Amniotic epithelial cell (primary cell): ENCODE results near the gene HOGA1.
A peak's percentile ranks its signal among the peaks of the same experiment; 100 is the strongest.
"Not testable (repeated sequence)": the region's sequence is repeated elsewhere in the genome, so short reads cannot be mapped to it uniquely, and the experiment has no call there.

Experiments
- DNase-seq: peaks from one replicate; pipeline ENCODE4 v3.0.0-alpha.2; 2010; ENCODE audit warnings: low read depth

HOGA1 gene

DNA sequence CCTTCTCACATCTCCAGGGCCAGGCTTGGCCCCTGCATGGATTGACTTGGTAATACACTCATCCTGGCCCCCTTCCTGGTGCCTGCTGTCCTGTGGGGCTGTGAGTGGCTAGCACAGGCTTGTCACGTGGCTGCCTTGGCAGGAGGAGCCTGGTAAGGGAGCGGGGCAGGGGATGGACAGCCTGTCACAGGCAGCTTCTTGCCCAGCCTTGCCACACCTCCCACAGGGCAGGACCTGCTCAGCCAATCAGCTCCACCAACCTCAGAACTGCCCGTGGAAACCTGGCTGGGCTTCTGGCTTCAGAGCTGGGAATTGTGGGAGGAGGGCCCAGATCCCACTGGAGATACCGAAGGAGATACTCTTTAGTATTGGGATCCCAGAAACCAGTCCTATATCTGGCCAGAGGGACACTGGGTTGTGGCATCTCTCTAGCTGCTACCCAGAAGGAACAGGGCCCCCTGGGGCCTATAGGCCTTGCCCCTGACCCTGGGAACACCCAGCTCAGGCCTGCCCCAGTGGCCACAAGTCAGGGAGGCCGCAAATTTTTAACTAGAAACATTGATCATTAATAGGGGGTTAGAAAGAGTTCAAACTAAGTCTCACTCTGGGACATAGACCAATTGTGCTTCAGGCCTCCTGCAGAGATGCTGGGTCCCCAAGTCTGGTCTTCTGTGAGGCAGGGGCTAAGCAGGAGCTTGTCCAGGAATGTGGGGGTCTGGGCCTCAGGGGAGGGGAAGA, at the start of gene HOGA1:
Gene HOGA1, plus strand, starts transcription at position 330 of the 738 bp plus-strand sequence. Its CDS starts 315 bp downstream, at position 645.
- DNase-seq, result peak; percentile 91

DNA sequence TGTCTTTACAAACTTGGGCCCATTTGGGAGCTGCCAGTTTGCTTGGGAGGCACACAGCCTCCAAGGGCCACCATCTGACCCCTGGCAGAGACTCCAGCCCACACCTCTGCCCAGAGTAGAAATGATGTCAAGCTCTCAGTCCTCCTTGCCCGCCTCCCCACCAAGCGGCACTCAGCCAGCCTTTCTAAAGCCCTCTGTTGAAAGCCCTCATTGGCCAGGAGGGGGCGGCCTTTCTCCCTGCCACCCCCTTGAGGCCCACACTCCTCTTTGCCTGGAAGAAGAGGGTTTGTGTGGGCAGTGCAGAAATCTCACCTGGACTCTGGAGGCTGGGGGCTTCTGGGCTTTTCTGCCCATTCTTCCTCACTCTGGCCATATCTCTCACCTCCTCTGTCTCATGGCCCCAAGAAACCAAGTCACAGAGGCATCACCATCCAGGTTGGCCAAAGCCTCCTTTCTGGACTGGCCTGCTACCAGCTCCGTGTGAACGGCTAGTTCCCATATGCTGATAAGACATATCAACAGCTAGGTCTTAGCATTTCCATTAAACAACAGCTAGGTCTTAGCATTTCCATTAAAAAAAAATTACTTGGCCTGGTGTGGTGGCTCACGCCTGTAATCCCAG, 49.3 kb upstream of the HOGA1 start:
- peak; percentile 46 for DNase-seq

DNA sequence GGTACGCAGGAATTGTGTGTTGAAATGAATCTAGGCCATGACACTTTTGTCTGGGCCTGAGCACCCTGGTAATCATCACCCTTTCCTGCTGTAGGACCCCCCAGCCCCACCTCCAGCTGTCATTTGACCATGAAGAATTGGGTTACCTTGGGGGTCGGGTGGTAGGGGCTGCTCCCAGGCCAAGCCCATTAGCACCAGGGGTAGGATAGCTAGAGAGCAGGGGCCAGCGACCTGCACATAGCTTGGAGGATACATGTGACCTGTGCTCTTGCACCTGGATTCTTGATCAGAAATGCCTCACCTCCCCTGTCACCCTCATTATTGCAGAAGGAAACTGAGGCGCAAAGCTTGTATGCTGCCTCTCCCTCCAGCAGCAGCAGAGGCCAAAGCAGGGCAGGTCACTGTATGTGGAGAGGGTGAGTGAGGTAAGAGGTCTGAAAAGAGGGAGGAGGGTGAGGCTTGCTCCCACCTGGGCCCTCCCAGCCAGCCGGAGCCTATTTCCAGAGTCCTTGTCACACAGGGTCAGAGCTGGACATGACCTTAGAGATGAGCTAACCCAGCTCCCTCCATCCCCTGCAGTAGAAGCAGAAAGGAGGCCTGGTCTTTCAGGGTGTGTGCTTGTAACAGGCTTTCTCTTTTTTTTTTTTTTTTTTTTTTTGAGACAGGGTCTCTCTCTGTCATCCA, 46.9 kb upstream of the HOGA1 start:
- no peak for DNase-seq

DNA sequence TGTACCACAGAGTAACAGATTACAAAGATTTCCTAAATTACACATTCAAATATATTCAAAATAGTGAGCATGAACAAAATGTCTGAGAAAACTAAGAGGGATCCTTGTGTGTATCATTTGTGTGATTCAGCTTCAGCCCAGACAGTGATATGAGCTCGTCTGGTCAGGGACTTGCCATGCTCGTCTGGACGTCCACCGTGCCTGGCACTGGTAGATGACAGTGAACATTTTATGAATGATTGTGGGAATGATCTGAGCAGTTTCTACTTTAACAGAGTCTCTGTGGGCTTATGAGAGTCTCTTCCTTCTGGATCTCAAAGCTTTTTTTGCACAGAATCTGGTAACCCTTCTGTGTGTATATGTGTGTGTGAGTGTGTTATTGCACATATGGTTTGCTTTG, 45.8 kb upstream of the HOGA1 start:
- peak; percentile 95 for DNase-seq

DNA sequence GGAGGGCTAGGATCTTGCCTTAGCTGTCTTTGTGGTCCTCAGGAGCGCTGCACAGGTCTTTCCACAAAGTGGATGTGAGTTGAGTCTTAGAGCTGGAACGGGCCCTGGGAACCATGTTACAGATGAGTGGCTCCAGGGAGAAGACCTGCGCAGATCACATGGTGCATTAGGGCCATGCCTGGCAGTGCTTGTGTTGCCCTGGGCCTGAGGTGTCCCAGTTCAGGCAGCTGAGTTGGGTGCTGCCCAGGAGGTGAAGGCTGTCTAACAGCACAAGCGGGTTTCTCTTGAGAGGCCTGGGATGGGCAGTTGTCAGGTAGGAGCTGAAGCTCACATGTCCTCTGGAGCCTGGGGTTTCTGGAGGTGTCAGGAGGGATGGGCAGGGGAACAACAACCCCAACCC, 45.4 kb upstream of the HOGA1 start:
- no peak for DNase-seq

DNA sequence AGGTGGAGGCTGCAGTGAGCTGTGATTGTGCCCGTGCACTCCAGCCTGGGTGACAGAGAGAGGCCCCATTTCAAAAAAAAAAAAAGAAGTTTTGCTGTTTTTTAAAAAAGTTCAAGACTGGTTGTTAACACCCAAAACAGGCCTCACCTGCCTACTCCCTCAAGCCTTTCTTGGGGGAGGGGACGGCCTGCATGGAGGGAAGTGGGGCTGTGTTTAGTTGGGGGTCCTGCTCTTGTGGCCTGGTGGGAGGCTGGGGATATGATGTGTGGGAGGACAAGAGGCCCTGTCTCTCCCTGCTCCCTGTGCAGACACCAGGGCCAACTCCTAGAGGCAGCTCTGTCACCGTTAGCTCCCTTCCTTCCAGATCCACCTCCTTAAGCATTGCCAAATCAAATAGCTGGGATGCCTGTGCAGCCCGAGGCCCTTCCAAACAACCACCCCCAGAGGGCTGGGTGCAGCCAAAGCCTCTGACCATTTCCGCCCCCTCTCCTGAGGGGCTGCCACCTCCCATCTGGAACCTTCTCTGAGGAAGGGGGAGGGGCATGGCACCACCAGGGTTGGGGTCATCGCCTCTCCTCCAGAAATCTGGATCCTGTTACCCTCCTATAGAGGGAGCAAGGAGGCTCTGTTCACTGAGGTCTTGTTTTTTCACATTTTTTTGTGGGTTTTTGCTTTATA, 44.5 kb upstream of the HOGA1 start:
- DNase-seq, result peak; percentile 91

DNA sequence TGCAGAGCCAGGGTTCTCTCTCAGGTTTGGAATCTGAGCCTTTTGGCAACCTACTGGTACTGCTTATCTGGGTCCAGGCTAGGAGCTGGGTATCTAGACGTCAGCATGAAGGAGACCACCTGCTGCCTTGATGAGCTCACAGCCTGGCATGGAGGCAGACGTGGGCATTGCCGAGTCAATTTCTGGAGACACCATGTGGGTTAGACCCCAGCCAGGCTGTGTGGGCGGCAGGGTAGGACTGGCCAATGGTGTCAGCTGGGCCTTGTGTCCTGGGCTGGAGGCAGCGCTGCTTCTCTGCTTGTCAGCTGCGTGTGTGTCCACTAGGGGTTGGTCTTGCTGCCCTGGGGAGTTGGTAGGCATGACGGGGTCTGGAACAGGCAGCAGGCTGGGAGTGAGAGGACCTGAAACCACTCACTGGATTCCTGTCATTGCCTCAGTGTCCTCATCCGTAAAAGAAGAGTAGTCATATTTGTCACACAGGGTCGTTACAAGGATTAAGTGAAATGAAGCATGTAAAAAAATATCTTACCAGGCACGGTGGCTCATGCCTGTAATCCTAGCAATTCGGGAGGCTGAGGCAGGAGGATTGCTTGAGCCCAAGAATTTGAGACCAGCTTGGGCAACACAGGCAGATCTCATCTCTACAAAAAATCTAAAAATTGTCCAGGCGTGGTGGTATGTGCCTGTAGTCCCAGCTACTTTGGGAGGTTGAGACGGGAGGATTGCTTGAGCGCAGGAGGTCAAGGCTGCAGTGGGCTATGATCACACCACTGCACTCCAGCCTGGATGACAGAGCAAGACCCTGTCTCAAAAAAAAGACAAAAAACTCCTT, 43.3 kb upstream of the HOGA1 start:
- DNase-seq, result no peak

DNA sequence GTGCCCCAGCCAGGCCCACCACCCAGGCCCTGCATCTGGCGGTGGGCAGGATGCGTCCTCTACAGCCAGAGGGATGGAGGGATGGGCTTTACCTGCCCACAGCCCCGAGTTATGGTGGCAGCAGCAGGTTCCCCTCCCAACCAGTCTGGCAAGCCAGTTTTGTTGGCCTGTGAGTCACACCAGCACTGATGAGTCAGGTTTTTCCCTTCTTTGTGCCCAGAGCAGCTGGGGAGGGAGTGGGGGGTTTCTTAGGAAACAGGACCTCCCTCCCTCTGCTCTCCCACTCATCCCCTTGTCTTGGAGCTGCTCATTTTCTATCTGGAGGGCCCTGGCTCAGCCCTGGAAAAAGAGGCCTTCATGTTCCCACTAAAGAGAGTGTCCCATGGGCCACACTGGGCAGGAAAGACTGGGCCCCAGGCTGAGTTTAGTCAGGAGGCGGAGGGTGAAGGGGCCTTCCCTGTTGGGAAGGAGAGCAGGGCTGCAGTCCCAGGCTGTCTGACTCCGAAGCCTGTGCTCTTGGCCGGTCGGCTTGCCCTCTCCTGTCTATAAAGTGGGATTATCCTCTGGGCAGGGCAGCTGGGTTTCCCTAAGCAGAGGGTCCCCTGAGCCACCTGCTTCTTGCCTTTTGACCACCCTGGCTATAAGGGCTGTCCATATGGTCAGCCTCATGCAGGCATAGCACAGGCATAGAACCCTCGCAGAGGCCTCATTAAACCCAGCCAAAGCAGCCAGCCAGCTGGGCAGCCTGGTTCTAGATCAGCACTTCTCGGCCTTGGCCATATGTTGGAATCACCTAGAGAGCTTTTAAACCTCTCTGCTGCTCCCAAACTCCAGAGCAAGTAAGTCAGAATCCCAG, 41.8 kb upstream of the HOGA1 start:
- DNase-seq, result peak; percentile 98

DNA sequence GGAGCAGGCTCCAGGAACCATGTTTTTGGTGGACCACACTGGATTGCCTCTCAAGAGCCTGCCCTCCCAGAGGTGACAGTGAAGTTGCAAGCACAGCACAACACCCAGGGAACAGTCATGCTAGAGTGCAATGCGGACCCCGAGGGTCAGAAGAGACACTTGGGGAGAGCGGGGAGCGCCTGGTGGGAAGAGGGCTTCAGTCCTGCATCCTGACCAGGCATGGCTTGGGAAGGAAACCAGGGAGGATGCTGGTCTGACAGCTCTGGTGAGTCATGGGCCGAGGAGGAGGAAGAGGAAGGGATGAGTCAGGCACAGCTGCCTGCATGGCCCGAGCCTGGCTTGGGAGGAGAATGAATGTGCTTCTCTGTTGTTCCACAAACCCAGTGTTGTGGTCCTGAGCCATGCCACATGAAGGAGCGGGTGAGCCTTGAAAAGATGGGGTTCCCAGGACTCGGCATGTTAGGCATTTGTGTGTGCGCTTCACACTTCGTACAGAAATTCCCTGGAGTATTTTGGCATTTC, 41.1 kb upstream of the HOGA1 start:
- peak; percentile 97 for DNase-seq

DNA sequence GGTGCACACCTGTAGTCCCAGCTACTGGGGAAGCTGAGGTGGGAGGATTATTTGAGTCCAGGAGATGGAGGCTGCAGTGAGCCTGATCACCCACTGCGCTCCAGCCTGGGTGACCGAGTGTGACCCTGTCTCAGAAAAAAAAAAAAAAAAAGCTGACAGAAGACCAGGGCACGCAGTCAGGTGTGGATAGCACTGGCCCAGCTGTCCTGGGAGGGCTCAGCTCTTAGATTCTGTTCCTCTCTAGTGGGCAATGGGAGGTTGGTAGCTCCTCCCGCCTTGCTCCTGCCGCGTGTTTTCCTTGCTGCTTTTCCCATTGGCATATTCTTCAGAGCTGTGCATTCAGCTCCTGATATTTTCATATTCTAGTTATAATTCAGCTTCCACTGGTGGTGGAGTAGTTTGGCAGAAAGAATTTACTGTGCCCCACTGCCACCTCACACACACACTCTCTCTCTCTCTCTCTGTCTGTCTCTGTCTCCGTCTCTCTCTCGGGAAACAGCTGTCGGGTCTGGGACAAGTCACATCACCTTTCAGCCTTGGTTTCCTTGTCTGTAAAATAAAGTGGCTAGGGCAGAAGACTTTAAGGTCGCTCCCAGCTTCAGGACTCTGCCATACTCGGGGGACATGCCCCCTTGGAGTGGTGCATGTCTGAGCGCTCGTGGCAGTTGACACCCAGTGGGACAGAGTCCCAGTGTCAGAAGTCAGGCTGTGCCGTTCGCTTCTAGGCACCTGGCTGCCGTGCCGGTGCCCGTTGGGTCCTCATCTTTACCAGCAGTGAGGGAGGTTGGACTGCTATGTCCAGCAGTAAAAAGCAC, 37.5 kb upstream of the HOGA1 start:
- no peak for DNase-seq

DNA sequence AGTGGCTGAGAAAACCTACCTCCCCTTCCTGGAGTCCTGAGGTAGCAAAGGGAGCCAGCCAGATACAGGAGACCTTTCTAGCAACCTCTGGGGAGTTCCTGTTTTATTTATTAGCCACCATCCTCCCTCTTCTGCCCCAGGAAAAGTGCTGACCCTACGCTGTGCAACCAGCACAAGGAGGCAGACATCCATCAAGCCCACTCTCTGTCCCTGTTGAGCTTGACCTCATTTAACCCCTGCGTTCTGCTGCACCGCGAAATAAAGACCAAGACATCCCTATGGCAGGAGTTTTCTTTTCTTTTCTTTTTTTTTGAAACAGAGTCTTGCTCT, 37.0 kb upstream of the HOGA1 start:
- no peak for DNase-seq

DNA sequence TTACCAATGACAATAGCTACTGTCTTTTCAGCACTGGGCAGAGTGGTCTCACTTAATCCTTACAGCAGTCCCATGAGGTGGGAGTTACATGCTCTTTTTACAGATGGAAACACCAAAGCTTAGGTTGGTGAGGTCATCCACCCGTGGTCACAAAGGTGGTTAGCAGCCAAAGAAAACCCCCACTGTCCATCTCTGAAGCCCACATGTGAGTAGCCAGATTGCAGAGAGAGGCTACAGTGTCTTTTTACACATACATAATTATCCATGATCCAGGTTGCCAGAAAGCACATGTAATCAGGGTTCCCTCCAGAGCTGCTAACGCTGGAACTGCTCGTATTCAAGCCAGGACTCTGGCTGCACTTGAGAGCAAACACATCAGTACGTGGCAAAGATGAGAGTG, 36.2 kb upstream of the HOGA1 start:
- peak; percentile 53 for DNase-seq

DNA sequence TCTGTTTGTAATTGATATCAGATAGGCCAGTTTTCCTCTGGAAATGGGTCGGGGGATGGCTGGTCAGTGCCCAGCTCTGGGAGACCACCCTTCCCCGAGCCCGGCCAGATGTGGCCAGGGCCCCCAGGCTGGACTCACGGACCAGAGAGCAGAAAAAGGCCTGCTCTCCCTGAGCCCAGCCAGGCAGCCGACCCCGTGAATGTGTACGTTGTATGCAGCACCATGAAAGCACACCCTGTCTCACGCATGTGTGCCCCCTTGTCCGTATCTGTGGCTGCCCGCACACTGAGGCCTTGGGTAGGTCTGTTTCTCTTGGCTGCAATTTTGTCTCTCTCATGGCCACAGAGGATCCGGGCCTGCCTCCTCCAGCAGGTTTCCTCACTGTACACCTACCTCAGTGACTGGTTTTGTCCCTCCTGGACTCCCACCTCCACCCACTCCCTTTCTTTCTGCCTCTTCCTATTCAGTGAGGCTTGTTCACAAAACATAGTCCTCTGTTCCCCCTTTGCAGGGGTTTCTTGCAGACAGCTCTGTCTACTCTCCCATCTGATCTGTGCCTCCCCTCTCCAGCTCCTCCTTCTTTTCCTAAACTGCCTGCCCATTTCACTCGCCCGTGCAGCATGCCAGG, 35.2 kb upstream of the HOGA1 start:
- no peak for DNase-seq

DNA sequence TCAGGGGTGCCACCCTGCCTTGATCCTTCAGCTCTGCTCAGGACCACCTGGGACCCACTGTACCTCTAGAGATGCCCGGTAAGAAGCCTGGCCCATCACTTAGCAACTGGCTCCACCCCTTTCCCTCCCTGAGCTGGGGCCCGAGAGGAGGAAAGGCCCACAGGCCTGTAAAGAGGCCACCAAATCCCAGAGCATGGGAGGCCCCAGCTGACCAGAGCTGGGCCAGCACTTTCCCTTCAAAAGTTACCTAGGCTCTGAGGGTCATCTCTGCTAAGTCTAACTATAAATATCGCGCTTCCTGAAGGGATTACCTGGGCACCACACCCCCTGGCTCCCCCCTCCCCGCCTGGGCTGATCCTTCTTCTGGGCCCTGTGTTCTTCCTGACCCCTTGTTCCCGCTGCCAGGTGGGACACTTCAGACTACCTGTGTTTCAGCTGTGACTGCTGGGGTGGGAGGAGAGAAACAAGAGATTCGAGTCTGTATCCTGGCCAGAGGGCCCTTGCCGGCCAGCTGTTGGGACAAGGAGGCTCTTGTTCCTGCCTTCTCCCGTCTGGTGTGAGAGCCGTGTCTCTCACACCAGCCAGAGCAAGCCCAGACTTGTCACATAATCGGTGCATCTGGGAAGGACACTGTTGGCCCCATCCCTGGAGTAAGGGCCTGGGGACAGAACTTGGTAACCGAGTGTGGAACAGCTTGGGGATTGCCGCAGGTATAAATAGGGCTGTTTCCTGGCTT, 34.4 kb upstream of the HOGA1 start:
- no peak for DNase-seq

DNA sequence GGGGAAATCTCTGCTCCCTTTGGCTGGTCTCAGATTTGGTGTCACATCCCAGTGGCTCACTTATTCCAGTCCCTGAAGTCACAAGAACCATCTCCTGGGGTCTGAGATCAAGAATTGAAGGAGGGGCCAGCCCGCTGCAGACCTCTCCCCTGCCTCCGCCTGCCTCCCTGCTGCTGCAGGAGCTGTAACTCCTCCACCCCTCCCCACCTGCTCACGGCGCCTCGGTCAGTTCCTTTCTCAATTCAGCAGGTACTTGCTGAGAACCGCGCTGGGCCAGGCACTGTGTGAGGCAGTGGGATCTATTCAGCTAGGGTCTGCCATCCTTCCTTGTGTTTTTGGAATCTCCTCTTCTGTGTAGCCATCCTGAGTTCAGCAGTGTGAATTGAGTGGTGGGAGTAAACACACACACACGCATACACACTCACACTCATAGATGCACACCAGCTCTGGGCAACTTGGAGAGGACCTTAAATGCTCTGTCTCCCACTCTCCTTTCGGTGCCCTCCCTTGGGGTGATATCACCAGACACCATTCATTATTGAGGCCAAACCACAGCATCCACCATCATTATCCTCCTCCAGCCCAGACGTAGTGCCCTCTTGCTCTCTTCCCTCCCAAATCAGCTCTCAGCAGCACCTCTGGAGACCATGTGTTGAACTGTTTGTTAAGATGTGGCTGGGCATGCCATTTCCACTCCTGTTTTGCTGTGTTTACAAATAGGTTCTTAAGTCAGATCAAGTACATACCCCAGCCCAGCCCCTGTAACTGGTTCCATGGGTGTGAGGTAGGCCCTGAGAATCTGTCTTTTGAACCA, 33.6 kb upstream of the HOGA1 start:
- no peak for DNase-seq

DNA sequence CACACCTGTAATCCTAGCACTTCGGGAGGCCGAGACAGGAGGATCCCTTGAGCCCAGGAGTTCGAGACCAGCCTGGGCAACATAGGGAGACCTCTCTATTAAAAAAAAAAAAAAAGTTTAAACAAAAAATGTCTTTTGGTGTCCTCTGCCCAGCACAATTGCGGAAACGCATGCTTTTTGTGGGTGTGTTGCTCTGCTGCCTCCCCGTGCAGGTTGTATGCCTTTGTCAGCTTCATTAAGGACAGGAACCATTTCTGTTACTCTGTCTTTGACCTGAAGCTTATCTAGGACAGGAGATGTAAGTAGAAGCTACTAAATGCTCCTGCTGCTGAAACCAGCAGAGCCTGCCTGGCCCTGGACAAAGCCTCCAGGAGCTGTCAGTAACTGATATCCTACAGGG, 32.9 kb upstream of the HOGA1 start:
- no peak for DNase-seq

DNA sequence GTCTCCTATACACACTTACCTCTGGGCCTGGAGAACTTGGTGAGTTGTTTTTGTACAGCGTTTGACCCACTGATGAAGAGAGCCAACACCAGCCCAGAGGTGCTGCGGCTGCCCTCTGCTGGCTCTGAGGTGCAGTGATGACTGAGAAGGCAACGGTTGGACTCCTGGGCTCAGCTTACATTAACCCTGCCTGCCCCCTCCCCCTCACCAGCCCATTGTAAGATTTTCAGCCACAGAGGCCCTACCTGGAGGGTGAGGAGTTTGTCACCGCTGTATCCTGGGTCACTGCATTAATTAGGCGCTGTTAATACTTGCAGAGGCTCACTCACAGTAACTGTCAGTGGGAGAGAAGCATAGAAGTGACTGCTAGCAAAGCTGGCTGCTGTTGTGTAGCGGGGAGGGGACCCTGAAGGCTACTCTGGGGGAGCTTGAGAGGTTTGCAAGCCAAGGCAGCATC, 30.6 kb upstream of the HOGA1 start:
- DNase-seq, result peak; percentile 64

DNA sequence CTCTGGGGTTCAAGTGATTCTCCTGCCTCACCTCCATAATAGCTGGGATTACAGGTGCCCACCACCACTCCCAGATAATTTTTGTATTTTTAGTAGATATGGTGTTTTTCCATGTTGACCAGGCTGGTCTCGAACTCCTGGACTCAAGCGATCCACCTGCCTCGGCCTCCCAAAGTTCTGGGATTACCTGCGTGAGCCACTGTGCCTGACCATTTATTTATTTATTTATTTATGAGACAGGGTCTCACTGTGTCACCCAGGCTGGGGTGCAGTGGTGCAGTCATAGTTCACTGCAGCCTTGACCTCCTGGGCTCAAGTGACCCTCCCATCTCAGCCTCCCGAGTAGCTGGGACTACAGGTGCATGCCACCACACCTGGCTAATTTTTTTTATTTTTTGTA, 29.9 kb upstream of the HOGA1 start:
- not testable (repeated sequence) for DNase-seq
